HepG2 (cell line): ENCODE measurements around the gene METTL23. TPM values are rescaled to one million over a fixed set of nuclear protein-coding genes. Genes with fewer than 3 reads are reported as not detected.

Experiments used
- ATF3 ChIP-seq: sonication (generic); formaldehyde crosslinking; IDR thresholded peaks from 2 replicates; pipeline ENCODE4 v1.4.0; 2020; ENCODE audit warnings: missing genetic modification reagents
- ETV5 ChIP-seq: IDR thresholded peaks from 2 replicates; pipeline ENCODE4 v1.6.1; 2018; ENCODE audit warnings: missing biosample characterization, missing genetic modification reagents, inconsistent platforms, borderline replicate concordance
- HMGA1 ChIP-seq: sonication (generic); formaldehyde crosslinking; conservative IDR thresholded peaks from 2 replicates; pipeline ENCODE4 v1.4.0; 2020; ENCODE audit warnings: missing genetic modification reagents
- HNF4A ChIP-seq: sonication (generic); formaldehyde crosslinking; IDR thresholded peaks from 2 replicates; pipeline ENCODE4 v1.4.0; 2020; ENCODE audit warnings: missing genetic modification reagents
- KLF15 ChIP-seq: sonication (generic); formaldehyde crosslinking; IDR thresholded peaks from 2 replicates; pipeline ENCODE4 v1.8.1; 2023; ENCODE audit warnings: borderline replicate concordance, mild to moderate bottlenecking, inconsistent platforms, missing genetic modification reagents, mixed read lengths
- MXI1 ChIP-seq: IDR thresholded peaks from 3 replicates; pipeline ENCODE4 v1.6.1; 2012; ENCODE audit warnings: low read depth, low read length, inconsistent platforms, borderline replicate concordance
- MZF1 ChIP-seq: sonication (generic); formaldehyde crosslinking; IDR thresholded peaks from 2 replicates; pipeline ENCODE4 v1.8.1; 2023; ENCODE audit warnings: mild to moderate bottlenecking, missing genetic modification reagents, borderline replicate concordance
- NBN ChIP-seq: fragments of 450-650 bp; conservative IDR thresholded peaks from 2 replicates; pipeline ENCODE4 v1.6.1; 2017
- SALL1 ChIP-seq: sonication (generic); formaldehyde crosslinking; IDR thresholded peaks from 2 replicates; pipeline ENCODE4 v1.8.0; 2022; ENCODE audit warnings: mild to moderate bottlenecking, missing genetic modification reagents
- SPEN ChIP-seq: sonication (generic); formaldehyde crosslinking; IDR thresholded peaks from 2 replicates; pipeline ENCODE4 v1.5.1; 2020; ENCODE audit warnings: low read depth, mild to moderate bottlenecking, missing genetic modification reagents
- ZBTB33 ChIP-seq: sonication (generic); formaldehyde crosslinking; IDR thresholded peaks from 2 replicates; pipeline ENCODE4 v1.4.0; 2020; ENCODE audit warnings: missing genetic modification reagents
- ZFP82 ChIP-seq: sonication (generic); formaldehyde crosslinking; IDR thresholded peaks from 2 replicates; pipeline ENCODE4 v1.5.1; 2020; ENCODE audit warnings: mild to moderate bottlenecking, missing genetic modification reagents, borderline replicate concordance
- ZNF326 ChIP-seq: sonication (generic); formaldehyde crosslinking; IDR thresholded peaks from 2 replicates; pipeline ENCODE4 v1.4.0; 2020; ENCODE audit warnings: missing genetic modification reagents, borderline replicate concordance
- ZNF652 ChIP-seq: IDR thresholded peaks from 2 replicates; pipeline ENCODE4 v1.6.1; 2016; ENCODE audit warnings: low read depth, borderline replicate concordance
- ZNF839 ChIP-seq: sonication (generic); formaldehyde crosslinking; IDR thresholded peaks from 2 replicates; pipeline ENCODE4 v1.4.0; 2020; ENCODE audit warnings: missing genetic modification reagents, mild to moderate bottlenecking, borderline replicate concordance
- ZSCAN21 ChIP-seq: sonication (generic); formaldehyde crosslinking; IDR thresholded peaks from 2 replicates; pipeline ENCODE4 v1.8.0; 2022; ENCODE audit warnings: mild to moderate bottlenecking, missing genetic modification reagents, moderate library complexity, borderline replicate concordance
- ZSCAN9 ChIP-seq: IDR thresholded peaks from 2 replicates; pipeline ENCODE4 v1.6.1; 2016; ENCODE audit warnings: borderline replicate concordance
- polyA plus RNA-seq, 8 experiments: library from polyadenylated mRNA; depleted of rRNA in 3 of 8; stranded (reverse) in 7 of 8; unstranded in 1 of 8; fragments of >200 nt; fragmentation: Illumina TruSeq in 4 of 8; extraction: Trizol in 4 of 8; gene quantifications; 2 replicates each; pipeline versions ENCODE4 v1.2.1 to v1.2.3, GENCODE V29; 2011 to 2016; ENCODE audit warnings: low read depth in 4 of 8, missing spikeins in 1 of 8, mixed read lengths in 1 of 8; ENCODE audit not compliant: insufficient read depth in 1 of 8
- total RNA-seq, 5 experiments: library from RNA; depleted of rRNA; stranded (reverse); fragments of >200 nt; fragmentation: Illumina TruSeq; extraction: Trizol; gene quantifications; 2 replicates each; pipeline ENCODE4 v1.2.3, GENCODE V29; 2016; ENCODE audit warnings: low read depth in 1 of 5
- TF ChIP-seq, protein P1 (sequence below): sonication (generic); formaldehyde crosslinking; IDR thresholded peaks from 2 replicates; pipeline ENCODE4 v1.4.0; 2020; ENCODE audit warnings: mild to moderate bottlenecking, missing genetic modification reagents, borderline replicate concordance
- TF ChIP-seq, protein P2 (sequence below): sonication (generic); formaldehyde crosslinking; IDR thresholded peaks from 2 replicates; pipeline ENCODE4 v1.4.0; 2020; ENCODE audit warnings: low read depth, missing genetic modification reagents

METTL23 gene
- total and polyA plus RNA-seq, 2 of the 13 experiments (the other 11 are each of a cell fraction or from before 2014, with no cell fraction given) = 39.9 to 104 TPM

DNA sequence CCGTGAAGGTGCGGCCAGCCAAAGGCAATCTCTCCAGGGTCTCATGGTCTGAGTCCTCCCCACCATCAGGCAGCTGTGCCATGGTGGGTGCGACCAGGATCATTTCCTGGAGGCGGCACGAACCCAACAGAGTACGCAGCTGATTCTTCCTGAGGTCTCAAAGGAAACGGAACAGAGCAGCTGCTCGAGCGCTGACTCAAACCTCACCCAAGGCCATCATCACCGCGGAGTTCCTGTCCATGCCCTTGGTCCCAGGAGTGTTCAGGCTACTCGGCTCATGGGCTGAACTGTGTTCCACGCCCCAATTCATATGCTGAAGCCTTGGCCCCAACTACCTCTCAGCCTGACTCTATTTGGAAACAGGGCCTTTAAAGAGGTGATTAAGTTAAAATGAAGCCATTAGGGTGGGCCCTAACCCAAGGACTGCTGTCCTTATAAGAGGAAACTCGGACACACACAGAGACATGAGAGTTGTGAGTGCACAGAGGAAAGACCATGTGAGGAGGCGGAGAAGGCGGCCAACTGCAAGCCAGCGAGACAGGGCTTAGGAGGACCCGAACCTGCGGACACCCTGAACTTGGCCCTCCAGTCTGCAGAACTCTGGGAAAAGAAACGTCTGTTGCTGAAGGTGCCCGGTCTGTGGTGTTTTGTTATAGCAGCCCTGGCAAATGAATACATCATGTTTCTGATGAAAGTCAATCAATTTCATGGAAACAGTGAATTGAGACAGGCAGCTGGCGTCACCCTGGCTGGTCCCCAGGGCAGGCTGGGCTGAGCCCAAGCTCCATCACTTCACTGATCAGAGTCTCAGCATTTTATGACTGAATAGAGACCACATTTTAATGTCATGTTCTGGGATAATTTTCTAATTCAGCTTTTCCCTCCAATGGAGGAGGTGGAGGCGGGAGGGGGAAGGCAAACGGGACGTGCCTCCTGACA is 29.6 kb upstream of the METTL23 start (continued):
- TF ChIP-seq NBN = no peak
- TF ChIP-seq, protein P1, sequence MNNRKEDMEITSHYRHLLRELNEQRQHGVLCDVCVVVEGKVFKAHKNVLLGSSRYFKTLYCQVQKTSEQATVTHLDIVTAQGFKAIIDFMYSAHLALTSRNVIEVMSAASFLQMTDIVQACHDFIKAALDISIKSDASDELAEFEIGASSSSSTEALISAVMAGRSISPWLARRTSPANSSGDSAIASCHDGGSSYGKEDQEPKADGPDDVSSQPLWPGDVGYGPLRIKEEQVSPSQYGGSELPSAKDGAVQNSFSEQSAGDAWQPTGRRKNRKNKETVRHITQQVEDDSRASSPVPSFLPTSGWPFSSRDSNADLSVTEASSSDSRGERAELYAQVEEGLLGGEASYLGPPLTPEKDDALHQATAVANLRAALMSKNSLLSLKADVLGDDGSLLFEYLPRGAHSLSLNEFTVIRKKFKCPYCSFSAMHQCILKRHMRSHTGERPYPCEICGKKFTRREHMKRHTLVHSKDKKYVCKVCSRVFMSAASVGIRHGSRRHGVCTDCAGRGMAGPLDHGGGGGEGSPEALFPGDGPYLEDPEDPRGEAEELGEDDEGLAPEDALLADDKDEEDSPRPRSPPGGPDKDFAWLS (CRISPR knock-in tag) = no peak
- no peak for TF ChIP-seq ZNF839 (CRISPR knock-in tag)
- TF ChIP-seq ZSCAN9 = 0 out of 2 replicates have a peak, but pooled peaks have one; percentile 74
- TF ChIP-seq ETV5 (CRISPR knock-in tag) = peak; percentile 95
- TF ChIP-seq ZSCAN21 = peak; percentile 80; the same call in 1 of the 2 replicates
- TF ChIP-seq KLF15 (CRISPR knock-in tag) = no peak
- TF ChIP-seq ZFP82 (CRISPR knock-in tag) = no peak
- peak; percentile 46; the same call in 1 of the 2 replicates for TF ChIP-seq SPEN
- 0 out of 2 replicates have a peak, but pooled peaks have one; percentile 23 for TF ChIP-seq ZBTB33 (CRISPR knock-in tag)
- 0 out of 2 replicates have a peak, but pooled peaks have one; percentile 44 for TF ChIP-seq MZF1 (CRISPR knock-in tag)
- TF ChIP-seq MXI1 = 0 out of 3 replicates have a peak, but pooled peaks have one; percentile 16
- no peak for TF ChIP-seq ZNF326 (CRISPR knock-in tag)
- peak; percentile 12; the same call in 1 of the 2 replicates for TF ChIP-seq HNF4A (CRISPR knock-in tag)
- peak; percentile 86 for TF ChIP-seq SALL1 (CRISPR knock-in tag)
- TF ChIP-seq ZNF652 (CRISPR knock-in tag) = peak; percentile 8; the same call in 1 of the 2 replicates
- peak; percentile 51; the same call in 1 of the 2 replicates for TF ChIP-seq ATF3 (CRISPR knock-in tag)
- TF ChIP-seq HMGA1 (CRISPR knock-in tag) = no peak
- TF ChIP-seq, protein P2, sequence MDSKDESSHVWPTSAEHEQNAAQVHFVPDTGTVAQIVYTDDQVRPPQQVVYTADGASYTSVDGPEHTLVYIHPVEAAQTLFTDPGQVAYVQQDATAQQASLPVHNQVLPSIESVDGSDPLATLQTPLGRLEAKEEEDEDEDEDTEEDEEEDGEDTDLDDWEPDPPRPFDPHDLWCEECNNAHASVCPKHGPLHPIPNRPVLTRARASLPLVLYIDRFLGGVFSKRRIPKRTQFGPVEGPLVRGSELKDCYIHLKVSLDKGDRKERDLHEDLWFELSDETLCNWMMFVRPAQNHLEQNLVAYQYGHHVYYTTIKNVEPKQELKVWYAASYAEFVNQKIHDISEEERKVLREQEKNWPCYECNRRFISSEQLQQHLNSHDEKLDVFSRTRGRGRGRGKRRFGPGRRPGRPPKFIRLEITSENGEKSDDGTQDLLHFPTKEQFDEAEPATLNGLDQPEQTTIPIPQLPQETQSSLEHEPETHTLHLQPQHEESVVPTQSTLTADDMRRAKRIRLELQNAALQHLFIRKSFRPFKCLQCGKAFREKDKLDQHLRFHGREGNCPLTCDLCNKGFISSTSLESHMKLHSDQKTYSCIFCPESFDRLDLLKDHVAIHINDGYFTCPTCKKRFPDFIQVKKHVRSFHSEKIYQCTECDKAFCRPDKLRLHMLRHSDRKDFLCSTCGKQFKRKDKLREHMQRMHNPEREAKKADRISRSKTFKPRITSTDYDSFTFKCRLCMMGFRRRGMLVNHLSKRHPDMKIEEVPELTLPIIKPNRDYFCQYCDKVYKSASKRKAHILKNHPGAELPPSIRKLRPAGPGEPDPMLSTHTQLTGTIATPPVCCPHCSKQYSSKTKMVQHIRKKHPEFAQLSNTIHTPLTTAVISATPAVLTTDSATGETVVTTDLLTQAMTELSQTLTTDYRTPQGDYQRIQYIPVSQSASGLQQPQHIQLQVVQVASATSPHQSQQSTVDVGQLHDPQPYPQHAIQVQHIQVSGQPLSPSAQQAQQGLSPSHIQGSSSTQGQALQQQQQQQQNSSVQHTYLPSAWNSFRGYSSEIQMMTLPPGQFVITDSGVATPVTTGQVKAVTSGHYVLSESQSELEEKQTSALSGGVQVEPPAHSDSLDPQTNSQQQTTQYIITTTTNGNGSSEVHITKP (CRISPR knock-in tag) = 0 out of 2 replicates have a peak, but pooled peaks have one; percentile 32
